Smooth muscle cell (in vitro differentiated cells): ENCODE results near the gene FEN1. TPM values are rescaled to one million over a fixed set of nuclear protein-coding genes. Genes with fewer than 3 reads are reported as not detected.

Source experiments
- DNase-seq: peaks from one replicate; lab custom pipeline; 2025; ENCODE audit not compliant: unreplicated experiment; lab: John Stamatoyannopoulos, UW
- H2AFZ ChIP-seq: fragments of 200-600 bp; sonication (generic); 2 replicates; pipeline ENCODE4 v1.6.0; 2016; ENCODE audit warnings: antibody characterized with exemption, low read depth, mild to moderate bottlenecking
- H3F3A ChIP-seq: fragments of 200-600 bp; sonication (generic); 2 replicates; pipeline ENCODE4 v1.6.0; 2017; ENCODE audit warnings: antibody characterized with exemption, low read depth
- H3K27ac ChIP-seq: fragments of 200-600 bp; sonication (generic); 2 replicates; pipeline ENCODE4 v1.5.1; 2016; ENCODE audit warnings: low read depth, mild to moderate bottlenecking
- H3K27me3 ChIP-seq: fragments of 200-600 bp; sonication (generic); 2 replicates; pipeline ENCODE4 v1.6.1; 2016; ENCODE audit warnings: low read depth, mild to moderate bottlenecking
- H3K36me3 ChIP-seq: fragments of 200-600 bp; sonication (generic); 2 replicates; pipeline ENCODE4 v1.5.1; 2016; ENCODE audit warnings: low read depth
- H3K4me1 ChIP-seq: fragments of 200-600 bp; sonication (generic); 2 replicates; pipeline ENCODE4 v1.5.1; 2016; ENCODE audit warnings: low read depth
- H3K4me2 ChIP-seq: fragments of 200-600 bp; sonication (generic); 2 replicates; pipeline ENCODE4 v1.6.0; 2016; ENCODE audit warnings: mild to moderate bottlenecking
- H3K4me3 ChIP-seq: fragments of 200-600 bp; sonication (generic); 2 replicates; pipeline ENCODE4 v1.5.1; 2016; ENCODE audit warnings: mild to moderate bottlenecking
- H3K79me2 ChIP-seq: fragments of 200-600 bp; sonication (generic); 2 replicates; pipeline ENCODE4 v1.6.0; 2016; ENCODE audit warnings: low read depth, mild to moderate bottlenecking
- H3K9ac ChIP-seq: fragments of 200-600 bp; sonication (generic); 2 replicates; pipeline ENCODE4 v1.6.0; 2016; ENCODE audit warnings: low read depth
- H3K9me3 ChIP-seq: fragments of 200-600 bp; sonication (generic); replicated peaks from 2 replicates; pipeline ENCODE4 v1.5.1; 2016; ENCODE audit warnings: low read depth
- H4K20me1 ChIP-seq: fragments of 200-600 bp; sonication (generic); 2 replicates; pipeline ENCODE4 v1.6.0; 2016; ENCODE audit warnings: low read depth
- CTCF ChIP-seq: fragments of 200-600 bp; sonication (generic); IDR thresholded peaks from 2 replicates; pipeline ENCODE4 v1.5.1; 2017; ENCODE audit warnings: borderline replicate concordance, mild to moderate bottlenecking, antibody characterized with exemption; ENCODE audit not compliant: insufficient read depth, poor library complexity, severe bottlenecking
- WGBS: methylation state at CpG from one replicate; pipeline ENCODE4 v1.1.7; 2016; ENCODE audit warnings: low lambda C conversion rate; 5-methylcytosine and 5-hydroxymethylcytosine counted together
- polyA plus RNA-seq: library from polyadenylated mRNA; unstranded; fragments of >200 nt; fragmentation: Nextera tagmentation; extraction: Ambion mirVana; gene quantifications from 2 replicates; pipeline ENCODE4 v1.2.1, GENCODE V29; 2016
- total RNA-seq: library from RNA; depleted of rRNA; stranded (reverse); fragments of >200 nt; gene quantifications from 2 replicates; pipeline ENCODE4 v1.2.3, GENCODE V29; 2014

The FEN1 gene
- total and polyA plus RNA-seq, 2 experiments from 2014 or later, result 15.6 to 21.1 TPM

- H4K20me1 ChIP-seq, result peaks cover 73% of the 10 kb centered on the region
- no peak overlapping the region for H2AFZ ChIP-seq
- H3K9ac ChIP-seq, result no peak overlapping the region
- H3K79me2 ChIP-seq, result peaks cover 28% of the 10 kb centered on the region
- peaks cover 19% of the 10 kb centered on the region for H3K4me1 ChIP-seq
- no peak overlapping the region for H3K27ac ChIP-seq
- H3K36me3 ChIP-seq, result no peaks in the 10 kb centered on the region
- H3F3A ChIP-seq, result no peaks in the 10 kb centered on the region
- TF ChIP-seq CTCF, result no peak
- no peaks in the 10 kb centered on the region for H3K27me3 ChIP-seq
- H3K4me2 ChIP-seq, result no peak overlapping the region
- H3K4me3 ChIP-seq, result no peak overlapping the region
- DNase-seq, result no peak
- no peaks in the 10 kb centered on the region for H3K9me3 ChIP-seq
- WGBS, result 90% methylated on average over 16 of the region's 23 CpGs
Measured at GRCh38 chr11:61763930-61764605, 28.6 kb upstream of the FEN1 start.

GRCh38 chr11:61764606-61765260, 28.0 kb upstream of the FEN1 start:
- Histone ChIP-seq H3K4me3 (no peak overlapping the region), H3F3A (no peaks in the 10 kb centered on the region), H3K27me3 (no peaks in the 10 kb centered on the region), H3K9me3 (no peaks in the 10 kb centered on the region), H3K4me1 (peaks cover 22% of the 10 kb centered on the region), H2AFZ (no peak overlapping the region), H3K4me2 (no peak overlapping the region), H3K9ac (no peak overlapping the region), H4K20me1 (peaks cover 67% of the 10 kb centered on the region), H3K79me2 (peaks cover 22% of the 10 kb centered on the region), H3K36me3 (no peaks in the 10 kb centered on the region), H3K27ac (no peak overlapping the region)
- TF ChIP-seq CTCF, result no peak
- WGBS, result 86% methylated on average over 12 of the region's 22 CpGs
- DNase-seq, result no peak

GRCh38 chr11:61765550-61766253, 27.0 kb upstream of the FEN1 start:
- no peaks in the 10 kb centered on the region for H3K27me3 ChIP-seq
- no peak overlapping the region for H3K4me2 ChIP-seq
- H3F3A ChIP-seq, result no peaks in the 10 kb centered on the region
- no peak for DNase-seq
- TF ChIP-seq CTCF, result no peak
- H3K4me3 ChIP-seq, result no peak overlapping the region
- H3K9ac ChIP-seq, result no peak overlapping the region
- no peak overlapping the region for H2AFZ ChIP-seq
- H3K27ac ChIP-seq, result no peak overlapping the region
- peaks cover 57% of the 10 kb centered on the region for H4K20me1 ChIP-seq
- no peaks in the 10 kb centered on the region for H3K36me3 ChIP-seq
- WGBS, result 95% methylated on average over 20 of the region's 26 CpGs
- H3K79me2 ChIP-seq, result peaks cover 13% of the 10 kb centered on the region
- no peaks in the 10 kb centered on the region for H3K9me3 ChIP-seq
- H3K4me1 ChIP-seq, result peaks cover 22% of the 10 kb centered on the region
